Measurements from ENCODE around the gene DOLK.

Gene DOLK

DNA sequence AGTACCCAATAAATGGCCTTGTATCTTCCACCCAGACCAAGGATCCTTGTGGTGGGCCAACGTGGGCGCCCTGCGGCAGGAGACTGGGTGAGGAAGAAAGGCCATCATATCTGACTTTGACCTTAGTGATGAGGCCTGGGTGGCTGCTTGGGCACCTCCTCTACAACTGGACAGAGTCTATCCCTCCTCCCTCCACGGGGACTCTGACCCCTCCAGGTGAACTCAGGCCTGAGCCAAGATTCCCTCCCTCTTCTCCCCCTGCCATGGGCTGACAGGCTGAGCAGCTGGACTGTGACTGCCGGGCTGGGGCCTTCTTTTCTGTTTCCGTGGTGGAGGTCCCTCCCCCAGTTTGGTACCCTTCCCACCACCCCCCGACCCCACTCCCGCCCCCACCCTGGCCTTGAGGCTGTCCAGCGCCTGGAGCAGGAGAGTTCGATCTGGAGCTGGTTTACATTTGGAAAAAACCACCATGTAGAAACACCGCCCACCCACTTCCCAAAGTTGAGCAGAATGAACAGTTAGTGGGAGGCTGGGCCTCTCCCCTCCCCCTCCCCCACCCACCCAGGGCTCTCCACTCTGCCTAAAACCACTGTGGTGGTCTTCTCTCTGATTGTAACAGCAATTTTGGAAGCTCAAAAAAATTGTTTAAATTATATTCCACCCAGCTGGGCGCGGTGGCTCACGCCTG is 27.9 kb downstream of the DOLK start:
- Histone ChIP-seq H3K27ac (no peak overlapping the region), H3K36me3 (ENCODE audit: insufficient read depth) (no peaks in the 10 kb centered on the region), H3K27me3 (ENCODE audit: insufficient read depth, low read depth) (no peaks in the 10 kb centered on the region), H3K79me2 (ENCODE audit: insufficient read depth, low read depth) (no peaks in the 10 kb centered on the region), H4K20me1 (ENCODE audit: insufficient read depth) (no peaks in the 10 kb centered on the region), H3K4me1 (ENCODE audit: low read depth, poor library complexity, severe bottlenecking) (no peaks in the 10 kb centered on the region), H3K4me2 (no peak overlapping the region), H3K9ac (no peak overlapping the region), H2AFZ (ENCODE audit: low read depth) (no peak overlapping the region), H3K4me3 (IDR thresholded peaks at IDR 0.05; ENCODE audit: insufficient read depth, low read depth, low read length) (no peak overlapping the region)
- TF ChIP-seq, protein P1, sequence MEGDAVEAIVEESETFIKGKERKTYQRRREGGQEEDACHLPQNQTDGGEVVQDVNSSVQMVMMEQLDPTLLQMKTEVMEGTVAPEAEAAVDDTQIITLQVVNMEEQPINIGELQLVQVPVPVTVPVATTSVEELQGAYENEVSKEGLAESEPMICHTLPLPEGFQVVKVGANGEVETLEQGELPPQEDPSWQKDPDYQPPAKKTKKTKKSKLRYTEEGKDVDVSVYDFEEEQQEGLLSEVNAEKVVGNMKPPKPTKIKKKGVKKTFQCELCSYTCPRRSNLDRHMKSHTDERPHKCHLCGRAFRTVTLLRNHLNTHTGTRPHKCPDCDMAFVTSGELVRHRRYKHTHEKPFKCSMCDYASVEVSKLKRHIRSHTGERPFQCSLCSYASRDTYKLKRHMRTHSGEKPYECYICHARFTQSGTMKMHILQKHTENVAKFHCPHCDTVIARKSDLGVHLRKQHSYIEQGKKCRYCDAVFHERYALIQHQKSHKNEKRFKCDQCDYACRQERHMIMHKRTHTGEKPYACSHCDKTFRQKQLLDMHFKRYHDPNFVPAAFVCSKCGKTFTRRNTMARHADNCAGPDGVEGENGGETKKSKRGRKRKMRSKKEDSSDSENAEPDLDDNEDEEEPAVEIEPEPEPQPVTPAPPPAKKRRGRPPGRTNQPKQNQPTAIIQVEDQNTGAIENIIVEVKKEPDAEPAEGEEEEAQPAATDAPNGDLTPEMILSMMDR (conservative IDR thresholded peaks at IDR 0.05; ENCODE audit: low read depth, low read length): no peak

DNA sequence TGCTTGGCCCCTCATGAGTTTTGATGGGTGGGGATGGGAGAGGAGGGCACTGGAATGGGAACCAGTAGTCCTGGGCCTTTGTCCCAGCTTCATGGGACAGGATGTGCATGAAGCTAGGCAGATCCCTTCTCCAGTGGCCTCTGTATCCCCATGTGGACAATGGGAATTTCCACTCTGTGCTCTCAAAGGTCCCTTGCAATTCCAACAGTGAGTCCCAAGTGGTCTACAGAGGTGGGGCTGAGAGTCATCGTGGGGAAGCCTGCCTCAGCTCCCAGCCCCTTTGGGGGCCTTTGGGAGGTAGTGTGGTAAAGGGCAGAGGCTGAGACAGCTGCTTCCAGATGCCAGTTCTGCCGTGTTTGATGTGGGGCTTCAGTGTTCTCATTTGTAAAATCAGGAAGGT is 28.5 kb downstream of the DOLK start:
- H3K4me2 ChIP-seq: no peak overlapping the region
- H3K4me1 ChIP-seq (ENCODE audit: low read depth, poor library complexity, severe bottlenecking): no peaks in the 10 kb centered on the region

DNA sequence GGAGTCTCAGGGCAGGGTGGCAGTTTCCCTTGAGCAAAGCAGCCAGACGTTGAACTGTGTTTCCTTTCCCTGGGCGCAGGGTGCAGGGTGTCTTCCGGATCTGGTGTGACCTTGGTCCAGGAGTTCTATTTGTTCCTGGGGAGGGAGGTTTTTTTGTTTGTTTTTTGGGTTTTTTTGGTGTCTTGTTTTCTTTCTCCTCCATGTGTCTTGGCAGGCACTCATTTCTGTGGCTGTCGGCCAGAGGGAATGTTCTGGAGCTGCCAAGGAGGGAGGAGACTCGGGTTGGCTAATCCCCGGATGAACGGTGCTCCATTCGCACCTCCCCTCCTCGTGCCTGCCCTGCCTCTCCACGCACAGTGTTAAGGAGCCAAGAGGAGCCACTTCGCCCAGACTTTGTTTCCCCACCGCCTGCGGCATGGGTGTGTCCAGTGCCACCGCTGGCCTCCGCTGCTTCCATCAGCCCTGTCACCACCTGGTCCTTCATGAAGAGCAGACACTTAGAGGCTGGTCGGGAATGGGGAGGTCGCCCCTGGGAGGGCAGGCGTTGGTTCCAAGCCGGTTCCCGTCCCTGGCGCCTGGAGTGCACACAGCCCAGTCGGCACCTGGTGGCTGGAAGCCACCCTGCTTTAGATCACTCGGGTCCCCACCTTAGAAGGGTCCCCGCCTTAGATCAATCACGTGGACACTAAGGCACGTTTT is 30.1 kb downstream of the DOLK start:
- H3K9ac ChIP-seq: no peak overlapping the region
- H2AFZ ChIP-seq (ENCODE audit: low read depth): no peak overlapping the region
- no peak overlapping the region for H3K27ac ChIP-seq
- TF ChIP-seq, protein P1 (conservative IDR thresholded peaks at IDR 0.05; ENCODE audit: low read depth, low read length): no peak
- H3K79me2 ChIP-seq (ENCODE audit: insufficient read depth, low read depth): no peaks in the 10 kb centered on the region
- no peak overlapping the region for H3K4me2 ChIP-seq
- H3K36me3 ChIP-seq (ENCODE audit: insufficient read depth): no peaks in the 10 kb centered on the region
- no peaks in the 10 kb centered on the region for H3K27me3 ChIP-seq (ENCODE audit: insufficient read depth, low read depth)
- no peak overlapping the region for H3K4me3 ChIP-seq (IDR thresholded peaks at IDR 0.05; ENCODE audit: insufficient read depth, low read depth, low read length)
- H3K4me1 ChIP-seq (ENCODE audit: low read depth, poor library complexity, severe bottlenecking): no peaks in the 10 kb centered on the region
- no peaks in the 10 kb centered on the region for H4K20me1 ChIP-seq (ENCODE audit: insufficient read depth)

More for the DNA sequence above, 28.5 kb downstream of the DOLK start:
- Histone ChIP-seq H4K20me1 (ENCODE audit: insufficient read depth) (no peaks in the 10 kb centered on the region), H3K27me3 (ENCODE audit: insufficient read depth, low read depth) (no peaks in the 10 kb centered on the region), H2AFZ (ENCODE audit: low read depth) (no peak overlapping the region), H3K36me3 (ENCODE audit: insufficient read depth) (no peaks in the 10 kb centered on the region), H3K27ac (no peak overlapping the region), H3K9ac (no peak overlapping the region), H3K4me3 (IDR thresholded peaks at IDR 0.05; ENCODE audit: insufficient read depth, low read depth, low read length) (no peak overlapping the region), H3K79me2 (ENCODE audit: insufficient read depth, low read depth) (no peaks in the 10 kb centered on the region)
- TF ChIP-seq, protein P1 (conservative IDR thresholded peaks at IDR 0.05; ENCODE audit: low read depth, low read length): no peak

DNA sequence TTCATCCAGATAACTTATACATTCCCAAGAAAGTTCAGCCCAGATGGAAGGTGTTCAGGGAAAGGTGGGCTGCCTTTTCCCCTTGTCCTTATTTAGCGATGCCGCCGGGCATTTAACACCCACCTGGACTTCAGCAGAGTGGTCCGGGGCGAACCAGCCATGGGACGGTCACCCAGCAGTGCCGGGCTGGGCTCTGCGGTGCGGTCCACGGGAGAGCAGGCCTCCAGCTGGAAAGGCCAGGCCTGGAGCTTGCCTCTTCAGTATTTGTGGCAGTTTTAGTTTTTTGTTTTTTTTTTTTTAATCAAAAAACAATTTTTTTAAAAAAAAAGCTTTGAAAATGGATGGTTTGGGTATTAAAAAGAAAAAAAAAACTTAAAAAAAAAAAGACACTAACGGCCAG is 30.7 kb downstream of the DOLK start:
- H3K4me1 ChIP-seq (ENCODE audit: low read depth, poor library complexity, severe bottlenecking): no peaks in the 10 kb centered on the region
- H3K27me3 ChIP-seq (ENCODE audit: insufficient read depth, low read depth): no peaks in the 10 kb centered on the region
- no peak overlapping the region for H3K27ac ChIP-seq
- H3K9ac ChIP-seq: no peak overlapping the region
- no peaks in the 10 kb centered on the region for H3K79me2 ChIP-seq (ENCODE audit: insufficient read depth, low read depth)
- no peak overlapping the region for H3K4me3 ChIP-seq (IDR thresholded peaks at IDR 0.05; ENCODE audit: insufficient read depth, low read depth, low read length)
- no peak overlapping the region for H2AFZ ChIP-seq (ENCODE audit: low read depth)
- no peaks in the 10 kb centered on the region for H3K36me3 ChIP-seq (ENCODE audit: insufficient read depth)
- H3K4me2 ChIP-seq: no peak overlapping the region
- no peaks in the 10 kb centered on the region for H4K20me1 ChIP-seq (ENCODE audit: insufficient read depth)
- TF ChIP-seq, protein P1 (conservative IDR thresholded peaks at IDR 0.05; ENCODE audit: low read depth, low read length): no peak
